ENCODE measurements around the gene RRM2. TPM values are rescaled to one million over a fixed set of nuclear protein-coding genes. Genes with fewer than 3 reads are reported as not detected.

The RRM2 gene
- total RNA-seq, 4 donors from 2014 or later: 0.40 to 3.2 (median 2.0) TPM

- Histone ChIP-seq H3K4me1 (no peaks in the 10 kb centered on the region), H3K9me3 (no peaks in the 10 kb centered on the region), H3K27me3 (no peaks in the 10 kb centered on the region), H3K36me3 (no peaks in the 10 kb centered on the region), H3K27ac (no peak overlapping the region), H3K4me3 (no peak overlapping the region)
- no peak for ATAC-seq
- WGBS, 2 donors (ENCODE audit: low coverage in 1 of 2): 93 to 94% methylated on average over 3 of the region's 3 CpGs
- no peak for TF ChIP-seq CTCF (IDR thresholded peaks at IDR 0.05)
These were observed 56.9 kb downstream of the RRM2 start for GRCh38 chr2:10179422-10179821.

GRCh38 chr2:10180229-10180628 is 57.7 kb downstream of the RRM2 start:
- no peak for ATAC-seq
- Histone ChIP-seq H3K36me3 (no peaks in the 10 kb centered on the region), H3K9me3 (no peaks in the 10 kb centered on the region), H3K4me1 (no peaks in the 10 kb centered on the region), H3K27ac (no peak overlapping the region), H3K4me3 (no peak overlapping the region), H3K27me3 (no peaks in the 10 kb centered on the region)
- TF ChIP-seq EP300 (IDR thresholded peaks at IDR 0.05) (no peak), POLR2A (IDR thresholded peaks at IDR 0.05) (no peak), POLR2AphosphoS5 (IDR thresholded peaks at IDR 0.05) (no peak), CTCF (IDR thresholded peaks at IDR 0.05) (no peak)
- 81 to 92% methylated on average over 4 to 6 of the region's 7 CpGs for WGBS, 2 donors (ENCODE audit: low coverage in 1 of 2)

Small RNAs within 50 kb of the gene (small RNA-seq; reads per million reads assigned to genes)
- gene RF00410 (0 reads per million in 4 donors), gene RF00568 (0 reads per million in 4 donors)

Other genes with a start within 250 kb of the RRM2 start
- 1 to 10 TPM; 1.3 to 6.1 (median 2.3) TPM for gene GRHL1, start 171.0 kb upstream of the RRM2 start, total RNA-seq
- 10 to 100 TPM; 20.1 to 57.2 (median 33.6) TPM for gene KLF11, start 79.2 kb upstream of the RRM2 start, total RNA-seq
- gene CYS1, start 42.3 kb upstream of the RRM2 start, total RNA-seq: 10 to 100 TPM in 3 of 4 donors, 1 to 10 TPM in 1; 8.6 to 50.7 (median 32.6) TPM
- 10 to 100 TPM; 17.0 to 42.1 (median 29.8) TPM for gene HPCAL1, start 180.2 kb downstream of the RRM2 start, total RNA-seq

Measured in gastroesophageal sphincter (tissue), 4 donors.